ENCODE measurements around the gene PRDM15.

The PRDM15 gene

GRCh38 chr21:41770901-41771624 is 108.1 kb downstream of the PRDM15 start:
- Histone ChIP-seq H2BK12ac (ENCODE audit: low read length in 2 of 2) (no peak overlapping the region), H3K23ac (ENCODE audit: low read length in 2 of 2) (no peak overlapping the region), H4K8ac (ENCODE audit: low read length) (no peak overlapping the region), H3K9me3 (ENCODE audit: control insufficient read depth, low read length) (no peaks in the 10 kb centered on the region), H3K27me3 (ENCODE audit: control insufficient read depth in 1 of 2, insufficient read depth in 1 of 2, low read length in 2 of 2) (peaks cover 50 to 97% of the 10 kb centered on the region in 2 experiments), H2BK5ac (ENCODE audit: low read depth, low read length, poor library complexity, severe bottlenecking) (no peak overlapping the region), H2BK15ac (ENCODE audit: low read depth, poor library complexity, severe bottlenecking) (no peak overlapping the region), H3K4me2 (ENCODE audit: low read length, poor library complexity, severe bottlenecking) (no peak overlapping the region), H4K91ac (ENCODE audit: low read length) (no peak overlapping the region), H3K4me1 (ENCODE audit: control insufficient read depth, insufficient read depth, low read depth, low read length) (peaks cover 20% of the 10 kb centered on the region), H3K27ac (ENCODE audit: low read length, poor library complexity, severe bottlenecking) (no peak overlapping the region), H2AK5ac (ENCODE audit: low read length, severe bottlenecking) (no peak overlapping the region), H3K4ac (ENCODE audit: low read depth in 1 of 2, low read length in 2 of 2) (no peak overlapping the region), H3K14ac (ENCODE audit: low read length in 2 of 2) (no peak overlapping the region), H2AFZ (ENCODE audit: low read depth, low read length) (no peak overlapping the region), H2BK120ac (ENCODE audit: low read depth, low read length) (no peak overlapping the region), H3K9ac (ENCODE audit: low read length) (no peak overlapping the region), H3K79me1 (replicated peaks; ENCODE audit: low read length, poor library complexity, severe bottlenecking) (no peaks in the 10 kb centered on the region), H3K36me3 (ENCODE audit: control insufficient read depth in 1 of 2, insufficient read depth in 2 of 2, low read depth in 1 of 2, low read length in 2 of 2) (no peaks in the 10 kb centered on the region), H3K18ac (ENCODE audit: low read depth in 1 of 2, low read length in 2 of 2) (no peak overlapping the region), H3K4me3 (ENCODE audit: insufficient read depth in 1 of 2, low read depth in 1 of 2, low read length in 2 of 2) (no peak overlapping the region)
- 76% methylated on average over 14 of the region's 14 CpGs for WGBS
- DNase-seq = no peak

- Histone ChIP-seq H3K18ac (ENCODE audit: low read depth in 1 of 2, low read length in 2 of 2) (no peak overlapping the region), H3K4me3 (ENCODE audit: insufficient read depth in 1 of 2, low read depth in 1 of 2, low read length in 2 of 2) (no peak overlapping the region), H2BK12ac (ENCODE audit: low read length in 2 of 2) (no peak overlapping the region), H2BK120ac (ENCODE audit: low read depth, low read length) (no peak overlapping the region), H3K23ac (ENCODE audit: low read length in 2 of 2) (no peak overlapping the region), H3K27ac (ENCODE audit: low read length, poor library complexity, severe bottlenecking) (no peak overlapping the region), H2BK15ac (ENCODE audit: low read depth, poor library complexity, severe bottlenecking) (no peak overlapping the region), H2AFZ (ENCODE audit: low read depth, low read length) (no peak overlapping the region), H3K9ac (ENCODE audit: low read length) (no peak overlapping the region), H3K36me3 (ENCODE audit: control insufficient read depth in 1 of 2, insufficient read depth in 2 of 2, low read depth in 1 of 2, low read length in 2 of 2) (no peaks in the 10 kb centered on the region), H3K27me3 (ENCODE audit: control insufficient read depth in 1 of 2, insufficient read depth in 1 of 2, low read length in 2 of 2) (peaks cover 42 to 100% of the 10 kb centered on the region in 2 experiments), H3K14ac (ENCODE audit: low read length in 2 of 2) (no peak overlapping the region), H3K9me3 (ENCODE audit: control insufficient read depth, low read length) (no peaks in the 10 kb centered on the region), H3K4ac (ENCODE audit: low read depth in 1 of 2, low read length in 2 of 2) (no peak overlapping the region), H3K4me2 (ENCODE audit: low read length, poor library complexity, severe bottlenecking) (no peak overlapping the region), H3K79me1 (replicated peaks; ENCODE audit: low read length, poor library complexity, severe bottlenecking) (peaks cover 2% of the 10 kb centered on the region), H2BK5ac (ENCODE audit: low read depth, low read length, poor library complexity, severe bottlenecking) (no peak overlapping the region), H4K91ac (ENCODE audit: low read length) (no peak overlapping the region), H3K4me1 (ENCODE audit: control insufficient read depth, insufficient read depth, low read depth, low read length) (peaks cover 27% of the 10 kb centered on the region), H4K8ac (ENCODE audit: low read length) (no peak overlapping the region), H2AK5ac (ENCODE audit: low read length, severe bottlenecking) (no peak overlapping the region)
- no peak for DNase-seq
- WGBS = 53% methylated on average over 5 of the region's 5 CpGs
These were observed 109.2 kb downstream of the PRDM15 start for GRCh38 chr21:41769933-41770332.

GRCh38 chr21:41769521-41769920 is 109.6 kb downstream of the PRDM15 start:
- peaks cover 2% of the 10 kb centered on the region for H3K79me1 ChIP-seq (replicated peaks; ENCODE audit: low read length, poor library complexity, severe bottlenecking)
- H4K91ac ChIP-seq (ENCODE audit: low read length) = no peak overlapping the region
- no peak overlapping the region for H4K8ac ChIP-seq (ENCODE audit: low read length)
- no peaks in the 10 kb centered on the region for H3K36me3 ChIP-seq (ENCODE audit: control insufficient read depth in 1 of 2, insufficient read depth in 2 of 2, low read depth in 1 of 2, low read length in 2 of 2)
- WGBS = 38% methylated on average over 7 of the region's 7 CpGs
- peaks cover 30% of the 10 kb centered on the region for H3K4me1 ChIP-seq (ENCODE audit: control insufficient read depth, insufficient read depth, low read depth, low read length)
- H2BK12ac ChIP-seq (ENCODE audit: low read length in 2 of 2) = no peak overlapping the region
- H3K18ac ChIP-seq (ENCODE audit: low read depth in 1 of 2, low read length in 2 of 2) = no peak overlapping the region
- H3K14ac ChIP-seq (ENCODE audit: low read length in 2 of 2) = no peak overlapping the region
- H2AK5ac ChIP-seq (ENCODE audit: low read length, severe bottlenecking) = no peak overlapping the region
- no peak overlapping the region for H3K4me2 ChIP-seq (ENCODE audit: low read length, poor library complexity, severe bottlenecking)
- no peak overlapping the region for H2BK5ac ChIP-seq (ENCODE audit: low read depth, low read length, poor library complexity, severe bottlenecking)
- no peak overlapping the region for H2BK15ac ChIP-seq (ENCODE audit: low read depth, poor library complexity, severe bottlenecking)
- DNase-seq = no peak
- H2AFZ ChIP-seq (ENCODE audit: low read depth, low read length) = no peak overlapping the region
- no peak overlapping the region for H2BK120ac ChIP-seq (ENCODE audit: low read depth, low read length)
- H3K4me3 ChIP-seq (ENCODE audit: insufficient read depth in 1 of 2, low read depth in 1 of 2, low read length in 2 of 2) = no peak overlapping the region
- H3K9ac ChIP-seq (ENCODE audit: low read length) = no peak overlapping the region
- no peak overlapping the region for H3K23ac ChIP-seq (ENCODE audit: low read length in 2 of 2)
- H3K9me3 ChIP-seq (ENCODE audit: control insufficient read depth, low read length) = no peaks in the 10 kb centered on the region
- no peak overlapping the region for H3K4ac ChIP-seq (ENCODE audit: low read depth in 1 of 2, low read length in 2 of 2)
- peaks cover 38 to 100% of the 10 kb centered on the region in 2 experiments for H3K27me3 ChIP-seq (ENCODE audit: control insufficient read depth in 1 of 2, insufficient read depth in 1 of 2, low read length in 2 of 2)
- no peak overlapping the region for H3K27ac ChIP-seq (ENCODE audit: low read length, poor library complexity, severe bottlenecking)

GRCh38 chr21:41769111-41769510 is 110.0 kb downstream of the PRDM15 start:
- no peak overlapping the region for H2AFZ ChIP-seq (ENCODE audit: low read depth, low read length)
- no peak overlapping the region for H2BK120ac ChIP-seq (ENCODE audit: low read depth, low read length)
- H2BK15ac ChIP-seq (ENCODE audit: low read depth, poor library complexity, severe bottlenecking) = no peak overlapping the region
- H3K4me2 ChIP-seq (ENCODE audit: low read length, poor library complexity, severe bottlenecking) = peak overlapping the region; percentile 77
- H2BK5ac ChIP-seq (ENCODE audit: low read depth, low read length, poor library complexity, severe bottlenecking) = no peak overlapping the region
- no peak overlapping the region for H3K27ac ChIP-seq (ENCODE audit: low read length, poor library complexity, severe bottlenecking)
- no peak for DNase-seq
- H3K27me3 ChIP-seq (ENCODE audit: control insufficient read depth in 1 of 2, insufficient read depth in 1 of 2, low read length in 2 of 2) = peaks cover 38 to 100% of the 10 kb centered on the region in 2 experiments
- H3K18ac ChIP-seq (ENCODE audit: low read depth in 1 of 2, low read length in 2 of 2) = no peak overlapping the region
- H3K36me3 ChIP-seq (ENCODE audit: control insufficient read depth in 1 of 2, insufficient read depth in 2 of 2, low read depth in 1 of 2, low read length in 2 of 2) = no peaks in the 10 kb centered on the region
- no peak overlapping the region for H3K4ac ChIP-seq (ENCODE audit: low read depth in 1 of 2, low read length in 2 of 2)
- no peak overlapping the region for H2AK5ac ChIP-seq (ENCODE audit: low read length, severe bottlenecking)
- peak overlapping the region in 1 of 2 experiments; percentile 80 for H3K4me3 ChIP-seq (ENCODE audit: insufficient read depth in 1 of 2, low read depth in 1 of 2, low read length in 2 of 2)
- no peak overlapping the region for H3K14ac ChIP-seq (ENCODE audit: low read length in 2 of 2)
- H3K4me1 ChIP-seq (ENCODE audit: control insufficient read depth, insufficient read depth, low read depth, low read length) = peaks cover 34% of the 10 kb centered on the region
- no peak overlapping the region for H4K8ac ChIP-seq (ENCODE audit: low read length)
- H3K23ac ChIP-seq (ENCODE audit: low read length in 2 of 2) = no peak overlapping the region
- peak overlapping the region; percentile 65 for H3K9ac ChIP-seq (ENCODE audit: low read length)
- H3K79me1 ChIP-seq (replicated peaks; ENCODE audit: low read length, poor library complexity, severe bottlenecking) = peaks cover 2% of the 10 kb centered on the region
- WGBS = 5% methylated on average over 8 of the region's 10 CpGs
- no peak overlapping the region for H4K91ac ChIP-seq (ENCODE audit: low read length)
- H3K9me3 ChIP-seq (ENCODE audit: control insufficient read depth, low read length) = no peaks in the 10 kb centered on the region
- no peak overlapping the region for H2BK12ac ChIP-seq (ENCODE audit: low read length in 2 of 2)

Data from mesenchymal stem cell (in vitro differentiated cells and primary cell).